Activated CD8-positive, alpha-beta memory T cell treated with anti-CD3 and anti-CD28 coated beads, Interleukin-2, amount 50 U/mL, for 48 hours (primary cell): ENCODE measurements around the gene C3AR1.
A peak's percentile ranks its signal among the peaks of the same experiment; 100 is the strongest.

ENCODE experiments used
- DNase-seq: peaks from one replicate; pipeline ENCODE4 v3.0.0-alpha.2; 2020

C3AR1 gene

DNA sequence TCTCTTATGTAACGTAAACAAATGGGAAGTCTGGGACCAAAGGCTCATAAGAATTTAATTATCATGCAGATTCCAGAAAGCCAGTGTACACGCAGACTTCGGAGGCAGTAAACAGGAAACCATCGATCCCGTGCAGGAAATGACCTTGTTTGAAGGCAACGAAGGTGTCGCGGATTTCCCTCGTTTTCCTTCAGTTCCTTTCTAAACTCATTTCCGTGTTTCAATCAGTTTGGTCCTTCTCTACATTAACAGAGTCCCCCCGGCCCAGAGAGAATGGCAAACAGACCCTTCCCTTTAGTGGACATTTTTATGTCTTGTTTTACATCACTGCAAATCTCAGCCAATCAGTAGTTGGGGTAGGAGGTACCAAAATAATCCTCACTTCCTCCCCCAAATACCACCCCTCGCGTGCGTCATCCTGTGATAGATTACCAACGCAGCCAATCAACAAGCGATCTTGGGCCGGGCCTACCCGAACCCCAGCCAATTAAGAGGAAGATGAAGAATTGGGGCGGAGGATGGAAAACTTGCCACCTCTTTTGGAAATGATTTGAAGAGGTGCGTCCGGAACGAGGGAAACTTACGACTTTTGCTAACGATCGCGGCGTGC, 39.8 kb downstream of the C3AR1 start:
- DNase-seq = peak; percentile 92

- DNase-seq = peak; percentile 69
Measured at GRCh38 chr12:8018666-8019581, 47.2 kb downstream of the C3AR1 start.

DNA sequence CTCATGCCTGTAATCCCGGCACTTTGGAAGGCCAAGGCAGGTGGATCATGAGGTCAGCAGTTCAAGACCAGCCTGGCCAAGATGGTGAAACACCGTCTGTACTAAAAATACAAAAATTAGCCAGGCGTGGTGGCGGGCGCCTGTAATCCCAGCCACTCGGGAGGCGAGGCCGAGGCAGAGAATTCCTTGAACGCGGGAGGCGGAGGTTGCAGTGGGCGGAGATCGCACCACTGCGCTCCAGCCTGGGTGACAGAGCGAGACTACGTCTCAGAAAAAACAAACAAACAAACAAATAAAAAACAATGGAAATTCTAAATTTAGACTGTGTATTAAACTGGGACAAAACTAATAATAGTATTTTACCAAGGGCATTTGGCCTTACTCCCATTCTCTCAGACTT, 47.9 kb downstream of the C3AR1 start:
- DNase-seq = peak; percentile 18

- no peak for DNase-seq
Measured at GRCh38 chr12:8014836-8015235, 51.3 kb downstream of the C3AR1 start.

DNA sequence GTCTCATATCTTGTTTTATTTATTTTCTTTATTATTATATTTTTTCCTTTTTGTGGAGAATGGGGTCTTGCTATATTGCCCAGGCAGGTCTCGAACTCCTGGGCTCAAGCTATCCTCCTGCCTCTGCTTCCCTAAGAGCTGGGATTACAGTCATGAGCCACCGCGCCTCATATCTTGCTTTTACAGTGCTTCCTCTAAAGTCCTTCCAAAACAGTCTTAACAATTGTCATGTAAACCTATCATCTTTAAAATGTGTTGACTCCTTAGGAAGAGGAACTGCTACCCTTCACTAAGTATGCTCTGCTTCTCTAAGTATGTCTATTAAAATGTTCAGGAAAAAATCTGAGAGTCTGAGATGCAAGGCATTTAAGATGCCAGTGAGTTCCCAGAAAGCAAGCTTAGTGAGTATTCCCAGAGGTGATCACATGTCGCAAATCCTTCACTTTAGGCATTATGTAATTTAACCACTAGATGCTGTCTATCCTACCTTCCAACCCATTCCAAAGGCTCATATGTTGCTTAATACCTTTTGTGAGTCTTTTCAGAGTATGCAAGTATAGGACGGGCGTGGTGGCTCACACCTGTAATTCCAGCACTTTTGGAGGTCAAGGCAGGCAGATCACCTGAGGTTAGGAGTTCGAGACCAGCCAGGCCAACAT, 53.4 kb downstream of the C3AR1 start:
- DNase-seq = no peak

DNA sequence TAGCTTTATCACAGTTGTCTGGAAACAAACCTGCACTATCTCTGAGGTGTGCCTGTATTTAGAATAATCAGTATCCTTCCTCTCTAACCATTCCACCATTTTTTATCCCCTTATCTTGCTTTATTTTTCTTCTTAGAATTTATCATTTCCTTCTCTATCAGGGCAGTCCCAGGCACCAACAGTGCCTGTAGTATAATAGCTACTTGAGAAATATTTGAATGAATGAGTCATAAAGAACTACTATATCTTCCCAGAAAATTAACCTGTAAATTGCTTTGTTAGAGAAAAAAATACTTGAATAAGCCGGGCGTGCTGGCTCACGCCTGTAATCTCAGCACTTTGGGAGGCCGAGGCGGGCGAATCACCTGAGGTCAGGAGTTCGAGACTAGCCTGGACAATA, 54.8 kb downstream of the C3AR1 start:
- no peak for DNase-seq
